ENCODE data around the gene RSRC1.

GRCh38 chr3:158571969-158572765 lies 462.3 kb downstream of the RSRC1 start:
- TF ChIP-seq POLR2A (IDR thresholded peaks at IDR 0.05; ENCODE audit: low read depth, low read length), result no peak
- TF ChIP-seq POLR2AphosphoS5 (IDR thresholded peaks at IDR 0.05; ENCODE audit: low read depth, low read length), result no peak
- TF ChIP-seq TAF1 (IDR thresholded peaks at IDR 0.05; ENCODE audit: borderline replicate concordance, low read depth, low read length), result no peak

All from GM12892 (cell line).